GM12878 (cell line): ENCODE measurements around the gene PANX2. TPM values are rescaled to one million over a fixed set of nuclear protein-coding genes. Genes with fewer than 3 reads are reported as not detected.
A peak's percentile ranks its signal among the peaks of the same experiment; 100 is the strongest.

Experiments
- BACH1 ChIP-seq: fragments of 450-650 bp; IDR thresholded peaks from 2 replicates; pipeline ENCODE4 v1.6.1; 2017; ENCODE audit warnings: mild to moderate bottlenecking, borderline replicate concordance
- BHLHE40 ChIP-seq, 2 experiments: fragments of 450-650 bp in 1 of 2; IDR thresholded peaks; 2 replicates each; pipeline ENCODE4 v1.6.1; 2011 to 2017; ENCODE audit warnings: low read depth in 2 of 2, borderline replicate concordance in 1 of 2, improper control_type of control experiment in 1 of 2, low read length in 1 of 2, mild to moderate bottlenecking in 1 of 2
- BRCA1 ChIP-seq: IDR thresholded peaks from 2 replicates; pipeline ENCODE4 v1.6.1; 2011; ENCODE audit warnings: low read depth, low read length, improper control_type of control experiment
- CHD2 ChIP-seq: IDR thresholded peaks from 2 replicates; pipeline ENCODE4 v1.6.1; 2011; ENCODE audit warnings: low read depth, low read length, improper control_type of control experiment, borderline replicate concordance
- ELK1 ChIP-seq: IDR thresholded peaks from 2 replicates; pipeline ENCODE4 v1.6.1; 2012; ENCODE audit warnings: low read depth, low read length, improper control_type of control experiment
- HCFC1 ChIP-seq: fragments of 150-350 bp; IDR thresholded peaks from 2 replicates; pipeline ENCODE4 v1.6.1; 2014; ENCODE audit warnings: low read length
- HSF1 ChIP-seq: fragments of 150-350 bp; IDR thresholded peaks from 2 replicates; pipeline ENCODE4 v1.6.1; 2014; ENCODE audit warnings: mild to moderate bottlenecking, low read depth, low read length
- IRF3 ChIP-seq: fragments of 450-650 bp; IDR thresholded peaks from 2 replicates; pipeline ENCODE4 v1.6.1; 2014; ENCODE audit warnings: mild to moderate bottlenecking
- JUNB ChIP-seq: IDR thresholded peaks from 2 replicates; pipeline ENCODE4 v1.6.1; 2016; ENCODE audit warnings: antibody characterized with exemption, mild to moderate bottlenecking
- MLLT1 ChIP-seq: fragments of 450-650 bp; IDR thresholded peaks from 2 replicates; pipeline ENCODE4 v1.6.1; 2016; ENCODE audit warnings: mild to moderate bottlenecking
- MTA3 ChIP-seq: IDR thresholded peaks from 2 replicates; pipeline ENCODE4 v1.6.1; 2012; ENCODE audit warnings: low read length, inconsistent platforms, borderline replicate concordance
- RFX5 ChIP-seq: IDR thresholded peaks from 2 replicates; pipeline ENCODE4 v1.6.1; 2011; ENCODE audit warnings: low read depth, low read length, improper control_type of control experiment
- RUNX3 ChIP-seq: IDR thresholded peaks from 2 replicates; pipeline ENCODE4 v1.6.1; 2012; ENCODE audit warnings: low read length, inconsistent platforms
- SPI1 ChIP-seq: IDR thresholded peaks from 2 replicates; pipeline ENCODE4 v1.6.1; 2011; ENCODE audit warnings: low read depth, mild to moderate bottlenecking, low read length, moderate library complexity, borderline replicate concordance; ENCODE audit not compliant: insufficient read depth
- STAT1 ChIP-seq: fragments of 450-650 bp; conservative IDR thresholded peaks from 2 replicates; pipeline ENCODE4 v1.6.1; 2014; ENCODE audit warnings: antibody characterized with exemption, mild to moderate bottlenecking
- TARDBP ChIP-seq: IDR thresholded peaks from 2 replicates; pipeline ENCODE4 v1.6.1; 2016; ENCODE audit warnings: borderline replicate concordance
- USF1 ChIP-seq: IDR thresholded peaks from 2 replicates; pipeline ENCODE4 v1.6.1; 2011; ENCODE audit warnings: borderline replicate concordance, low read depth, mild to moderate bottlenecking, moderate library complexity, mixed read lengths, low read length; ENCODE audit not compliant: insufficient read depth; ENCODE audit errors: extremely low read length
- ZBED1 ChIP-seq: IDR thresholded peaks from 2 replicates; pipeline ENCODE4 v1.6.1; 2016; ENCODE audit warnings: borderline replicate concordance
- ZBTB11 ChIP-seq: fragments of 450-650 bp; formaldehyde crosslinking; IDR thresholded peaks from 2 replicates; pipeline ENCODE4 v1.5.0; 2022; ENCODE audit warnings: mild to moderate bottlenecking, missing genetic modification characterization
- ZNF274 ChIP-seq: IDR thresholded peaks from one replicate; pipeline ENCODE4 v1.8.0; 2011; ENCODE audit not compliant: insufficient read length, insufficient read depth
- polyA plus RNA-seq, 11 experiments: library from polyadenylated mRNA; depleted of rRNA in 4 of 11; unstranded in 6 of 11; stranded (reverse) in 5 of 11; fragments of >200 nt; fragmentation: Nextera tagmentation in 4 of 11; fragmentation: Illumina TruSeq in 1 of 11; extraction: Ambion mirVana in 4 of 11; extraction: Trizol in 1 of 11; gene quantifications; 1 replicate in 1 of 11; 2 replicates in 10 of 11; pipeline versions ENCODE4 v1.2.1 to v1.2.3, GENCODE V29; 2011 to 2016; ENCODE audit warnings: inconsistent platforms in 2 of 11, missing spikeins in 2 of 11, low read depth in 1 of 11
- total RNA-seq, 4 experiments: library from RNA; depleted of rRNA in 3 of 4; stranded (reverse); fragments of >200 nt in 3 of 4; fragmentation: Illumina TruSeq in 1 of 4; extraction: Trizol in 1 of 4; gene quantifications; 2 replicates each; pipeline versions ENCODE4 v1.2.1 to v1.2.3, GENCODE V29; 2013 to 2021

PANX2 gene
- total and polyA plus RNA-seq, 10 of the 15 experiments (the other 5 are each of a cell fraction or from before 2014, with no cell fraction given): 0.04 to 0.44 (median 0.17) TPM; not detected in 5

- TF ChIP-seq SPI1 (no peak), HCFC1 (peak; percentile 64), BRCA1 (no peak), STAT1 (0 out of 2 replicates have a peak, but pooled peaks have one; percentile 31), ZBED1 (no peak), ZBTB11 (no peak), ELK1 (no peak), JUNB (no peak), IRF3 (0 out of 2 replicates have a peak, but pooled peaks have one; percentile 11), MTA3 (no peak), MLLT1 (no peak), RUNX3 (0 out of 2 replicates have a peak, but pooled peaks have one; percentile 11), HSF1 (no peak), BHLHE40 (IDR thresholded peaks at IDR 0.05; ENCODE audit: borderline replicate concordance in 1 of 2, low read depth in 2 of 2, low read length in 1 of 2) (peak in 1 of 2 experiments; percentile 29; a peak in 1 of 4 replicates), RFX5 (no peak), TARDBP (no peak), USF1 (no peak), ZNF274 (no peak), CHD2 (peak; percentile 75; the same call in 1 of the 2 replicates), BACH1 (peak; percentile 52; the same call in 1 of the 2 replicates)
Observed at GRCh38 chr22:50200461-50201190, 30.1 kb downstream of the PANX2 start, which contains the start of gene SELENOO (continued).
